ENCODE measurements around the gene SPATA16.

DNA sequence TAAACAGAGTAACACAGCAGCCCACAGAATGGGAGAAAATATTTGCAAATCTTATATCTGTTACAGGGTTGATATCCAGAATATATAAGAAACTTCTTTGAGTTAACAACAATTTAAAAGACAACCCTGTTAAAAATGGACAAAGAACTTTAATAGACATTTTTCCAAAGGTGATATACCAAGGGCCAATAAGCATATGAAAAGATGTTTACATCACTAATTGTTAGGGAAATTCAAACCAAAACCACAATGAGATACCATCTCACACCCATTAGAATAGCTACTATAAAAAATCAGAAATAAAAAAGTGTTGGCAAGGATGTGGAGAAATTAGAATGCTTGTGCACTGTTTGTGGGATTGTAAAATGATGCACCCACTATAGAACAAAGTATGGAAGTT lies 110.8 kb downstream of the SPATA16 start:
- TF ChIP-seq, protein P1, sequence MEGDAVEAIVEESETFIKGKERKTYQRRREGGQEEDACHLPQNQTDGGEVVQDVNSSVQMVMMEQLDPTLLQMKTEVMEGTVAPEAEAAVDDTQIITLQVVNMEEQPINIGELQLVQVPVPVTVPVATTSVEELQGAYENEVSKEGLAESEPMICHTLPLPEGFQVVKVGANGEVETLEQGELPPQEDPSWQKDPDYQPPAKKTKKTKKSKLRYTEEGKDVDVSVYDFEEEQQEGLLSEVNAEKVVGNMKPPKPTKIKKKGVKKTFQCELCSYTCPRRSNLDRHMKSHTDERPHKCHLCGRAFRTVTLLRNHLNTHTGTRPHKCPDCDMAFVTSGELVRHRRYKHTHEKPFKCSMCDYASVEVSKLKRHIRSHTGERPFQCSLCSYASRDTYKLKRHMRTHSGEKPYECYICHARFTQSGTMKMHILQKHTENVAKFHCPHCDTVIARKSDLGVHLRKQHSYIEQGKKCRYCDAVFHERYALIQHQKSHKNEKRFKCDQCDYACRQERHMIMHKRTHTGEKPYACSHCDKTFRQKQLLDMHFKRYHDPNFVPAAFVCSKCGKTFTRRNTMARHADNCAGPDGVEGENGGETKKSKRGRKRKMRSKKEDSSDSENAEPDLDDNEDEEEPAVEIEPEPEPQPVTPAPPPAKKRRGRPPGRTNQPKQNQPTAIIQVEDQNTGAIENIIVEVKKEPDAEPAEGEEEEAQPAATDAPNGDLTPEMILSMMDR (IDR thresholded peaks at IDR 0.05) = no peak
- no peak for TF ChIP-seq POLR2A (IDR thresholded peaks at IDR 0.05)

Measured in suprapubic skin (tissue), 3 donors.